Measurements from ENCODE around the gene GRIN2A.

- TF ChIP-seq EZH2 (IDR thresholded peaks at IDR 0.05): no peak
- TF ChIP-seq POLR2AphosphoS5 (IDR thresholded peaks at IDR 0.05; ENCODE audit: borderline replicate concordance, low read depth, low read length): no peak
- TF ChIP-seq FOXP2 (optimal IDR thresholded peaks at IDR 0.05; ENCODE audit: control extremely low read depth, extremely low read length, insufficient read depth): no peak
These were observed 44.1 kb upstream of the GRIN2A start for GRCh38 chr16:10226141-10226986.

Measured in SK-N-MC (cell line).